PC-9 (cell line): ENCODE measurements around the gene RBFOX2. TPM values are rescaled to one million over a fixed set of nuclear protein-coding genes. Genes with fewer than 3 reads are reported as not detected.
"Not testable (repeated sequence)": the region's sequence is repeated elsewhere in the genome, so short reads cannot be mapped to it uniquely, and the experiment has no call there.

ENCODE experiments used
- BruUV-seq: library from RNA; stranded (reverse); fragments of 400-500 nt; replicated peaks from 2 replicates; lab custom pipeline; 2021; lab: Mats Ljungman, UMichigan
- CTCF ChIA-PET: fragments of 300-600 bp; sonication (Branson Sonifier 250); formaldehyde crosslinking; loops from one replicate; lab custom pipeline; 2022; ENCODE audit warnings: antibody characterized with exemption; lab: Charles Lee
- POLR2A ChIA-PET: fragments of 300-600 bp; sonication (Branson Sonifier 250); formaldehyde crosslinking; loops from one replicate; lab custom pipeline; 2022; ENCODE audit warnings: antibody characterized with exemption; ENCODE audit not compliant: unreplicated experiment; lab: Charles Lee
- DNase-seq, 2 experiments: peaks; one replicate each; pipeline versions ENCODE4 v3.0.0 to v3.0.0-alpha.2; 2015 to 2022; ENCODE audit warnings: mixed read lengths in 1 of 2
- H2AFZ ChIP-seq: fragments of 200-600 bp; sonication (generic); 2 replicates; pipeline ENCODE4 v1.8.1; 2017; ENCODE audit warnings: antibody characterized with exemption
- H3F3A ChIP-seq: fragments of 200-600 bp; sonication (generic); 2 replicates; pipeline ENCODE4 v1.8.1; 2017; ENCODE audit warnings: antibody characterized with exemption, mild to moderate bottlenecking, low read depth; ENCODE audit not compliant: insufficient read depth
- H3K27ac ChIP-seq: fragments of 200-600 bp; sonication (generic); 2 replicates; pipeline ENCODE4 v1.6.1; 2016; ENCODE audit warnings: mixed run types
- H3K27me3 ChIP-seq: fragments of 200-600 bp; sonication (generic); 2 replicates; pipeline ENCODE4 v1.6.1; 2016; ENCODE audit warnings: low read depth, mixed run types; ENCODE audit not compliant: insufficient read depth
- H3K36me3 ChIP-seq: fragments of 200-600 bp; sonication (generic); 2 replicates; pipeline ENCODE4 v1.6.1; 2016; ENCODE audit warnings: low read depth, mixed run types
- H3K4me1 ChIP-seq: fragments of 200-600 bp; sonication (generic); replicated peaks from 2 replicates; pipeline ENCODE4 v1.6.1; 2016; ENCODE audit warnings: mixed run types; ENCODE audit not compliant: insufficient read depth
- H3K4me2 ChIP-seq: fragments of 200-600 bp; sonication (generic); 2 replicates; pipeline ENCODE4 v1.6.1; 2017; ENCODE audit warnings: mixed run types
- H3K4me3 ChIP-seq: fragments of 200-600 bp; sonication (generic); 2 replicates; pipeline ENCODE4 v1.6.1; 2016; ENCODE audit warnings: mixed run types
- H3K79me2 ChIP-seq: fragments of 200-600 bp; sonication (generic); 2 replicates; pipeline ENCODE4 v1.6.1; 2017; ENCODE audit warnings: low read depth, mixed run types
- H3K9me2 ChIP-seq: fragments of 200-600 bp; sonication (generic); 2 replicates; pipeline ENCODE4 v1.8.1; 2017; ENCODE audit warnings: mild to moderate bottlenecking; ENCODE audit not compliant: insufficient read depth
- H3K9me3 ChIP-seq: fragments of 200-600 bp; sonication (generic); 2 replicates; pipeline ENCODE4 v1.8.1; 2016; ENCODE audit warnings: low read depth; ENCODE audit not compliant: insufficient read depth
- H4K20me1 ChIP-seq: fragments of 200-600 bp; sonication (generic); 2 replicates; pipeline ENCODE4 v1.8.1; 2017; ENCODE audit not compliant: insufficient read depth
- CTCF ChIP-seq: fragments of 200-600 bp; sonication (generic); conservative IDR thresholded peaks from 2 replicates; pipeline ENCODE4 v1.6.1; 2017; ENCODE audit warnings: mixed run types, antibody characterized with exemption, mild to moderate bottlenecking, moderate library complexity
- EZH2 ChIP-seq: fragments of 200-600 bp; sonication (generic); IDR thresholded peaks from 2 replicates; pipeline ENCODE4 v1.8.0; 2017; ENCODE audit warnings: antibody characterized with exemption, low read depth
- intact Hi-C: fragments of 100-400 bp; cut with micrococcal nuclease; formaldehyde crosslinking; loops from one replicate; pipeline ENCODE4 v1.10.0; 2022; ENCODE audit not compliant: unreplicated experiment
- total RNA-seq: library from RNA; stranded (reverse); gene quantifications from 2 replicates; pipeline ENCODE4 v1.2.3, GENCODE V29; 2021

RBFOX2 gene
- total RNA-seq, 1 experiment from 2014 or later, result 109 TPM

- DNase-seq, result no peak
- Histone ChIP-seq H3K27me3 (no peaks in the 10 kb centered on the region), H3K4me1 (peaks cover 23% of the 10 kb centered on the region), H3F3A (no peaks in the 10 kb centered on the region), H3K9me2 (no peaks in the 10 kb centered on the region), H3K36me3 (peaks cover 26% of the 10 kb centered on the region), H3K4me3 (no peak overlapping the region), H3K9me3 (no peaks in the 10 kb centered on the region), H4K20me1 (peaks cover 64% of the 10 kb centered on the region), H3K4me2 (no peak overlapping the region), H3K79me2 (peaks cover 99% of the 10 kb centered on the region), H2AFZ (no peak overlapping the region), H3K27ac (peak overlapping the region; percentile 16; the same call in 1 of the 2 replicates)
- CTCF ChIA-PET, result interaction anchor here (0.7 kb wide), 1 partner anchor 43 kb away, joined by 3 read pairs; no protein-coding TSS in a partner anchor
- BruUV-seq, result no TSS peak
- intact Hi-C loops, result no loop called here
- POLR2A ChIA-PET, result interaction anchor here (0.6 kb wide), 1 partner anchor 422 kb away, joined by 4 read pairs; no protein-coding TSS in a partner anchor
- TF ChIP-seq CTCF (no peak), EZH2 (no peak)
Measured at GRCh38 chr22:36022162-36022561, 6.5 kb downstream of the RBFOX2 start.

GRCh38 chr22:36021606-36022153 is 6.9 kb downstream of the RBFOX2 start:
- POLR2A ChIA-PET, result no interaction called here
- Histone ChIP-seq H3K9me2 (no peaks in the 10 kb centered on the region), H4K20me1 (peaks cover 64% of the 10 kb centered on the region), H3K4me3 (no peak overlapping the region), H3F3A (no peaks in the 10 kb centered on the region), H3K4me1 (peaks cover 18% of the 10 kb centered on the region), H3K27me3 (no peaks in the 10 kb centered on the region), H2AFZ (no peak overlapping the region), H3K36me3 (peaks cover 26% of the 10 kb centered on the region), H3K4me2 (no peak overlapping the region), H3K79me2 (peaks cover 99% of the 10 kb centered on the region), H3K27ac (0 out of 2 replicates have a peak overlapping the region, but pooled peaks have one; percentile 16), H3K9me3 (no peaks in the 10 kb centered on the region)
- no peak for DNase-seq
- intact Hi-C loops, result no loop called here
- TF ChIP-seq CTCF (no peak), EZH2 (no peak)
- BruUV-seq, result no TSS peak
- CTCF ChIA-PET, result interaction anchor here (0.7 kb wide), 1 partner anchor 44 kb away, joined by 3 read pairs; no protein-coding TSS in a partner anchor

- H3K27me3 ChIP-seq, H3K27ac ChIP-seq, H3K9me2 ChIP-seq, intact Hi-C loops, CTCF ChIA-PET, H3K4me2 ChIP-seq, H2AFZ ChIP-seq, H3K4me3 ChIP-seq, POLR2A ChIA-PET, H3F3A ChIP-seq, H3K9me3 ChIP-seq, BruUV-seq, DNase-seq: not testable (repeated sequence)
- H4K20me1 ChIP-seq, result peaks cover 65% of the 10 kb centered on the region
- peaks cover 25% of the 10 kb centered on the region for H3K36me3 ChIP-seq
- H3K79me2 ChIP-seq, result peaks cover 99% of the 10 kb centered on the region
- peaks cover 12% of the 10 kb centered on the region; the same call in 1 of the 2 replicates for H3K4me1 ChIP-seq
Measured at GRCh38 chr22:36020865-36021264, 7.8 kb downstream of the RBFOX2 start.
